PC-9 (cell line): ENCODE data around the gene SPAG9.

ENCODE experiments used
- EZH2 ChIP-seq: fragments of 200-600 bp; sonication (generic); IDR thresholded peaks from 2 replicates; pipeline ENCODE4 v1.8.0; 2017; ENCODE audit warnings: antibody characterized with exemption, low read depth
- TF ChIP-seq, protein P1 (sequence below): fragments of 200-600 bp; sonication (generic); conservative IDR thresholded peaks from 2 replicates; pipeline ENCODE4 v1.6.1; 2017; ENCODE audit warnings: mixed run types, antibody characterized with exemption, mild to moderate bottlenecking, moderate library complexity

DNA sequence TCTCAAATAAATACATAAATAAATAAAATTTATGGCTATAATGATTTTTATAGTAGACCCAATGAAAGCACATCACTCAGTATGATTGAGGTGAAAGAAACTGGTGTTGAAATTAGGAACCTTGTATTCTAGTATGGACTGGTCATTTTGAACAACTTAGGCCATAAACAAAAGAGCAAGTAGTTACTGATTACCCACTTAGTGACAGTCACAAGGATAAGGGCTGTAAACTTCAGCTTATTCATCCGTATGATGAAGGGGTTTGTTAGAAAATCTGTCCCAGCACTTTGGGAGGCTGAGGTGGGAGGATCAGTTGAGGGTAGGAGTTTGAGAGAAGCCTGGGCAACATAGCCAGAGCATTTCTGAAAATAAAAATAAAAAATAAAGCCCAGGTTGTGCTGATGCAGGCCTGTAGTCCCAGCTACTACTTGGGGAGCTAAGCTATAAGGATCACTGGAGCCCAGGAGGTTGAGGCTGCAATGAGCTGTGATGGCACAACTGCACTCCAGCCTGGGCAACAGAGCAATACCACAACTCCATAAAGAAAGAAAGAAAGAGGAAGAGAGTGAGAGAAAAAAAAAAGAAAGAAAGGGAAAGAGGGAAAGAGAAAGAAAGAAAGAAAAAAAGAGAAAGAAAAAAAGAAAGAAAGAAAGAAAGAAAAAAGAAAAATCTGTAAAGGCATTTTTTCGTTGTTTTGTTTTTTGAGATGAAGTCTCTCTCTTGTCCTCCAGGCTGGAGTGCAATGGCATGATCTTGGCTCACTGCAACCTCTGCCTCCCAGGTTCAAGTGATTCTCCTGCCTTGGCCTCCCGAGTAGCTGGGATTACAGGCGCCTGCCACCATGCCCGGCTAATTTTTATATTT lies 4.2 kb upstream of the SPAG9 start:
- TF ChIP-seq, protein P1, sequence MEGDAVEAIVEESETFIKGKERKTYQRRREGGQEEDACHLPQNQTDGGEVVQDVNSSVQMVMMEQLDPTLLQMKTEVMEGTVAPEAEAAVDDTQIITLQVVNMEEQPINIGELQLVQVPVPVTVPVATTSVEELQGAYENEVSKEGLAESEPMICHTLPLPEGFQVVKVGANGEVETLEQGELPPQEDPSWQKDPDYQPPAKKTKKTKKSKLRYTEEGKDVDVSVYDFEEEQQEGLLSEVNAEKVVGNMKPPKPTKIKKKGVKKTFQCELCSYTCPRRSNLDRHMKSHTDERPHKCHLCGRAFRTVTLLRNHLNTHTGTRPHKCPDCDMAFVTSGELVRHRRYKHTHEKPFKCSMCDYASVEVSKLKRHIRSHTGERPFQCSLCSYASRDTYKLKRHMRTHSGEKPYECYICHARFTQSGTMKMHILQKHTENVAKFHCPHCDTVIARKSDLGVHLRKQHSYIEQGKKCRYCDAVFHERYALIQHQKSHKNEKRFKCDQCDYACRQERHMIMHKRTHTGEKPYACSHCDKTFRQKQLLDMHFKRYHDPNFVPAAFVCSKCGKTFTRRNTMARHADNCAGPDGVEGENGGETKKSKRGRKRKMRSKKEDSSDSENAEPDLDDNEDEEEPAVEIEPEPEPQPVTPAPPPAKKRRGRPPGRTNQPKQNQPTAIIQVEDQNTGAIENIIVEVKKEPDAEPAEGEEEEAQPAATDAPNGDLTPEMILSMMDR: no peak
- no peak for TF ChIP-seq EZH2
